Heart left ventricle (tissue), 16 donors: ENCODE results near the gene OLIG2. TPM values are rescaled to one million over a fixed set of nuclear protein-coding genes. Genes with fewer than 3 reads are reported as not detected.

ENCODE experiments used
- ATAC-seq, 4 donors: fragments of 200-7000 bp; cut with Tn5 transposase; one replicate each; pipeline ENCODE4 v1.9.1; 2020 to 2022; ENCODE audit warnings: moderate library complexity in 4 of 4, mild to moderate bottlenecking in 3 of 4, moderate number of reproducible peaks in 1 of 4
- DNase-seq, 5 donors: peaks; one replicate each; pipeline ENCODE4 v3.0.0-alpha.2; 2020
- H3K27ac ChIP-seq, 12 donors: fragments of 200-600 bp; sonication (generic) in 4 of 12; one replicate each; pipeline versions ENCODE4 v1.5.0 to v1.8.0; 2016 to 2022; ENCODE audit warnings: mild to moderate bottlenecking in 2 of 12
- H3K27me3 ChIP-seq, 9 donors: fragments of 200-600 bp; sonication (generic) in 2 of 9; one replicate each; pipeline versions ENCODE4 v1.5.1 to v1.8.0; 2016 to 2022; ENCODE audit warnings: mild to moderate bottlenecking in 3 of 9
- H3K36me3 ChIP-seq, 9 donors: fragments of 200-600 bp; sonication (generic) in 2 of 9; one replicate each; pipeline versions ENCODE4 v1.5.0 to v1.8.0; 2018 to 2022; ENCODE audit warnings: mild to moderate bottlenecking in 2 of 9
- H3K4me1 ChIP-seq, 12 donors: fragments of 200-600 bp; sonication (generic) in 4 of 12; one replicate each; pipeline versions ENCODE4 v1.5.0 to v1.8.0; 2016 to 2022; ENCODE audit warnings: mild to moderate bottlenecking in 3 of 12
- H3K4me3 ChIP-seq, 12 donors: fragments of 200-600 bp; sonication (generic) in 4 of 12; one replicate each; pipeline versions ENCODE4 v1.5.0 to v1.8.0; 2017 to 2022; ENCODE audit warnings: mild to moderate bottlenecking in 9 of 12, moderate library complexity in 4 of 12
- H3K9me3 ChIP-seq, 12 donors: fragments of 200-600 bp; sonication (generic) in 4 of 12; one replicate each; pipeline versions ENCODE4 v1.5.0 to v1.8.0; 2016 to 2022; ENCODE audit warnings: mild to moderate bottlenecking in 1 of 12
- CTCF ChIP-seq, 12 donors: fragments of 200-600 bp; sonication (generic) in 4 of 12; IDR thresholded peaks; one replicate each; pipeline versions ENCODE4 v1.5.0 to v1.8.0; 2018 to 2022; ENCODE audit warnings: antibody characterized with exemption in 12 of 12, mild to moderate bottlenecking in 5 of 12
- POLR2A ChIP-seq, 2 donors: fragments of 450-650 bp; IDR thresholded peaks; one replicate each; pipeline ENCODE4 v1.6.1; 2017; ENCODE audit warnings: antibody characterized with exemption in 2 of 2, mild to moderate bottlenecking in 2 of 2, moderate library complexity in 2 of 2
- WGBS, 4 donors: extraction: QIAGEN DNeasy Blood & Tissue Kit in 2 of 4; methylation state at CpG; one replicate each; pipeline versions ENCODE4 v1.1.5 to v1.1.7; 2013 to 2018; 5-methylcytosine and 5-hydroxymethylcytosine counted together
- intact Hi-C, 10 donors: fragments of 100-400 bp; cut with DNase I; formaldehyde crosslinking; loops; one replicate each; pipeline versions ENCODE4 v1.11.1 to v1.14.2; 2022
- polyA plus RNA-seq, 2 donors: library from polyadenylated mRNA; stranded (reverse); fragments of 200-250 nt; gene quantifications; one replicate each; pipeline ENCODE4 v1.2.3, GENCODE V29; 2013
- total RNA-seq, 9 donors: library from RNA; depleted of rRNA in 2 of 9; stranded (reverse); fragments of >200 nt in 2 of 9; fragmentation: NEBNext Ultra II Directional in 3 of 9; extraction: Animal tissue kit (Norgen Biotek cat#: 25700) in 3 of 9; gene quantifications; one replicate each; pipeline versions ENCODE4 v1.1.0 to v1.2.4, GENCODE V29; 2016 to 2023
- donor health status: ischemic (EF 13 %, LVEDD 7.1; RV severe dilation, severe dysfunction).
- donor health status: healthy with polysubstance abuse.
- donor health status: DM: no; HTN: yes; CAD: no.
- donor health status: DM: no; HTN: no; CAD: no.
- donor health status: ischemic (EF 25% LVEDD 6.9; RV normal size, moderate dysfunction).
- donor health status: ischemic (EF 25% LVEDD 5.7; RV mildly dilated, moderate dysfunction).
- donor health status: healthy.
- donor health status: DM: yes; HTN: yes; CAD: no.
- donor health status: ischemic (EF 35%, LVEDD 5.7; RV mildly dilated, moderate dysfunction).
- donor health status: nonischemic (EF 11% LVEDD 7.7; RV severe dilation, severe dysfunction).
- donor health status: DM: yes; HTN: yes; CAD: no.
- donor health status: PGD.
- donor health status: ischemic (EF 29% LVEDD 5.4; RV normal size, mild dysfunction).
- donor health status: nonischemic (EF 23%, LVEDD 6.1; RV moderate dilation, normal function).

OLIG2 gene
- total and polyA plus RNA-seq, 11 donors, result not detected

GRCh38 chr21:33007747-33008146 lies 18.0 kb upstream of the OLIG2 start:
- Histone ChIP-seq H3K9me3 (no peaks in the 10 kb centered on the region), H3K27me3 (peaks cover 0 to 35% (median 0%) of the 10 kb centered on the region in 9 donors), H3K4me3 (no peak overlapping the region), H3K4me1 (peaks cover 0 to 25% (median 0%) of the 10 kb centered on the region in 12 donors), H3K36me3 (no peaks in the 10 kb centered on the region), H3K27ac (no peak overlapping the region)
- DNase-seq (no peak), ATAC-seq (peak in 1 of 4 donors; percentile 81)
- intact Hi-C loops, result no loop called here
- TF ChIP-seq CTCF (IDR thresholded peaks at IDR 0.05) (no peak), POLR2A (IDR thresholded peaks at IDR 0.05) (no peak)
- WGBS, 4 donors, result 82 to 90% (median 83%) methylated on average over 3 of the region's 3 CpGs

- Histone ChIP-seq H3K27ac (peak overlapping the region in 1 of 12 donors; percentile 32), H3K4me3 (no peak overlapping the region), H3K27me3 (peaks cover 0 to 41% (median 0%) of the 10 kb centered on the region in 9 donors), H3K9me3 (no peaks in the 10 kb centered on the region), H3K4me1 (peaks cover 0 to 25% (median 0%) of the 10 kb centered on the region in 12 donors), H3K36me3 (no peaks in the 10 kb centered on the region)
- intact Hi-C loops, result no loop called here
- 48 to 59% (median 54%) methylated on average over 3 of the region's 3 CpGs for WGBS, 4 donors
- no peak for ATAC-seq
- TF ChIP-seq POLR2A (IDR thresholded peaks at IDR 0.05) (no peak), CTCF (IDR thresholded peaks at IDR 0.05) (no peak)
- DNase-seq, result no peak
Observed at GRCh38 chr21:33008333-33009051, 17.2 kb upstream of the OLIG2 start.

GRCh38 chr21:33010931-33011330 lies 14.8 kb upstream of the OLIG2 start:
- intact Hi-C loops, result no loop called here
- no peak for TF ChIP-seq CTCF (IDR thresholded peaks at IDR 0.05)
- no peak for TF ChIP-seq POLR2A (IDR thresholded peaks at IDR 0.05)
- Histone ChIP-seq H3K27ac (no peak overlapping the region), H3K4me3 (no peak overlapping the region), H3K9me3 (peaks cover 0 to 4% (median 0%) of the 10 kb centered on the region in 12 donors), H3K4me1 (peaks cover 0 to 25% (median 0%) of the 10 kb centered on the region in 12 donors), H3K36me3 (no peaks in the 10 kb centered on the region), H3K27me3 (peaks cover 0 to 56% (median 8%) of the 10 kb centered on the region in 9 donors)
- no peak for ATAC-seq
- no peak for DNase-seq
- 75 to 95% (median 83%) methylated on average over 1 of the region's 1 CpG for WGBS, 4 donors

- DNase-seq (no peak), ATAC-seq (peak in 1 of 4 donors; percentile 33)
- H3K4me1 ChIP-seq, result peaks cover 0 to 25% (median 0%) of the 10 kb centered on the region in 12 donors
- H3K4me3 ChIP-seq, result no peak overlapping the region
- peaks cover 0 to 4% (median 0%) of the 10 kb centered on the region in 12 donors for H3K9me3 ChIP-seq
- 75 to 83% (median 81%) methylated on average over 3 of the region's 3 CpGs for WGBS, 4 donors
- H3K36me3 ChIP-seq, result no peaks in the 10 kb centered on the region
- intact Hi-C loops, result no loop called here
- peaks cover 0 to 55% (median 13%) of the 10 kb centered on the region in 9 donors for H3K27me3 ChIP-seq
- TF ChIP-seq POLR2A (IDR thresholded peaks at IDR 0.05) (no peak), CTCF (IDR thresholded peaks at IDR 0.05) (no peak)
- no peak overlapping the region for H3K27ac ChIP-seq
Observed at GRCh38 chr21:33011462-33011861, 14.3 kb upstream of the OLIG2 start.
